NCI-H446 (cell line): Measurements from ENCODE around the gene CDH6.

Experiments used
- DNase-seq, 2 experiments: peaks; one replicate each; lab custom pipeline; 2025; lab: John Stamatoyannopoulos, UW

The CDH6 gene

DNA sequence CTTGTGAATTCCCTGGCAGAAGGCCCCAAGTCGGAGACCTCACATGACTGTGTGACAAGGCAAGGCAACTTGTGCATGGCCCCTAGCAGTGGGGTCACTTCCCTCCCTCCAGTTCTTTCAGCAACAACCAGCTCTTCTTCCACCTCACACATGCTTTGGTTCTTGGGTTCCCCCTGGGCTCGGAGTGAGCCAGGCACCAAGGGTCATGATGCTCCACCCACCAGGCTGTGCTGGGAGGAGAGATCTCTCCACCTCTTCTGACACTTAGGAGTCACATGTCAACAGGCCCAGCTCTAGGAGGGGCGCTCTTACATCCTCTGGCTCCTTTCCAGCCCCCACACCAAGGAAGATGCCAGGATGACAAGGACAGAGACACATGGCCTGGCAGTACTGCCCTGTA is 56.7 kb downstream of the CDH6 start:
- DNase-seq = no peak

- no peak for DNase-seq
Observed at GRCh38 chr5:31251032-31251431, 57.5 kb downstream of the CDH6 start.

GRCh38 chr5:31255041-31255440 is 61.6 kb downstream of the CDH6 start:
- DNase-seq = no peak

GRCh38 chr5:31268256-31268655 is 74.8 kb downstream of the CDH6 start:
- DNase-seq = no peak

DNA sequence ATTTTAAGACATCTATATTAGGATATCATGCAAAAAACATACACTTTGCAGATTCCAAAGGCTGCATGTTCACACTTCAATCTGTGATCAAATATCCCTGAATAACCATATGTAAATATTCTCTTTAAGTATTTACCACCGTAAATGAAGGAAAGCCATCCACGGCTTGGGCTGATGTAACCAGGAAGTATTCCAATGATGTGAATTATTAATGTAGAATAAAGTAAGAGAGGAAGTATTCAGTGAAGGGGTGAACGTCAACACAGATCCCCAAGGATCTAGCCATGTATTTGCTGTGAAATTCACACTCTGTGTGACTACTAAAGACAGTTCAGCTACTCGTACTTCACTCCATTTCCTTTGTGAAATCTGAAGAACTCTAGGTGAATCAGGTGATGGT is 75.2 kb downstream of the CDH6 start:
- no peak for DNase-seq

GRCh38 chr5:31269259-31269658 is 75.8 kb downstream of the CDH6 start:
- no peak for DNase-seq

- peak in 1 of 2 experiments; percentile 29 for DNase-seq
Observed at GRCh38 chr5:31270396-31270795, 76.9 kb downstream of the CDH6 start.

DNA sequence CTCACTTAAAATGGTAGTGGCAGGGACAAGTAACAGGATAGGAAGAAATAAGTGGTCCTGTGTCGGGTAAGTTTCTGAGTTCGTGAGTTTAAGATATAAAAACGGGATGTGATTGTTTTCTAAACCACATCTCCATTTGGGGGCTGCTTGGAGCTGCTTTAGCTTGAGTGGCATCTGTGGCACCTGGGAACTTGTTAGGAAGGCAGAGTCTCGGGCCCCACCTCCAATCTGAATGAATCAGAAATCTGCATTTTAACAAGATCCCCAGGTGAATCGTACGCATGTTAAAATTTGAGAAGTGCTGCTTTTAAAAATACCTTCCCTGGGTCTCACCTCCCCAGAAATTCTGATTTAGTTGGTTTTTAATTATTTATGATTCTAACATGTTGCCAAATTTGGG is 78.1 kb downstream of the CDH6 start:
- DNase-seq = no peak

DNA sequence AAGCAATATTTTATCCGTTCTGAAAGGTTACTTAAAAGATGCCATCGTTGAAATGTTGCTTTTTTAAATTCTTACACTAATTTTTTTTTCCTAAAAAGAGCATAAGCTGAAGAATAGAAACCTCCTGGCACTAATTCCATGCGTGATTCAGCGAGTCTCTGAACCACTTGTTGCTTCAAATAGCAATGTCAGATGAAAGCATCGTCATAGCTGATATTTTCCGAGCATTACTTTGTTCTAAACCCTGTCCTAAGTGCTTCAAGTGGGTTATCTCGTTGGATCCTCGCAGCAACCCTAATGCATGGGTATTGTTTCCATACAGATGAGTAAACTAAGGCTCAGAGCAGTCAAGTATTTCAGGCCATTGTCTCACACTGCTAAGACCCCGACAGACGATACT is 79.7 kb downstream of the CDH6 start:
- no peak for DNase-seq

- no peak for DNase-seq
Observed at GRCh38 chr5:31273631-31274378, 80.3 kb downstream of the CDH6 start.

DNA sequence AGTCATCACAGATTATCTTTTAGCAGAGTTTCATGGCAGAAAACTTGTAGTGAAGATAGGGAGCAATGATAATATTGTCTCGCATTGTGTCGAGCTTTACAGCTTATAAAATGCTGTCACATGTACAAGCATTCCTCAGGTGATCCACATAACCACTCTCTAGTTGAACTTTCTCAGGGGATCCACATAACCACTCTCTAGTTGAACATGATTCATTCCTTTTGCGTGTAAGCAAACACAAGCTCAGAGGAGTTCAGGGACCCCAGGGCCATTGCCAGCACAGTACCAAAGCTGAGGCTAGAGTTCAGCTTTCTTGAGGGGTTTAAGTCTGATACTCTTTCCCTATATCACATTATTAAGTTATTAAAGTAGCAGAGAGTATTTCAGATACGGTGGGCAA is 86.7 kb downstream of the CDH6 start:
- no peak for DNase-seq

DNA sequence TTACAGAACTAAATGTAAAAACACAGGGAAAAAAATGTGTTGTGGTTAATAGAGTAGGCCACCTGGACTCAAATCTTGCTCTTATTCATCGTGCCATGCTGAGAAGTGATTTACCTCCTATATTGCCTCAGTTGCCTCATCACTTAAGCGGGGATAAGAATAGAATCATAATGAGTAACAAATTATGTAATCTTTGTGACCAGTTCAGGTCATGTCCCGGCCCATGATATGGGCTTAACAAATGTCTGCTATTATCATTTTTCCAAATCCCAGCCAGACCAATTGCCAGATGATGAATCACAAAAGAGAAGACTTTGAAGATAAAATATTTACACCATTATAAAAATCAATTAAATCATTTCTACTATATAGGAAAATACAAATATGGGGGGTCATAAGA is 89.8 kb downstream of the CDH6 start:
- no peak for DNase-seq

DNA sequence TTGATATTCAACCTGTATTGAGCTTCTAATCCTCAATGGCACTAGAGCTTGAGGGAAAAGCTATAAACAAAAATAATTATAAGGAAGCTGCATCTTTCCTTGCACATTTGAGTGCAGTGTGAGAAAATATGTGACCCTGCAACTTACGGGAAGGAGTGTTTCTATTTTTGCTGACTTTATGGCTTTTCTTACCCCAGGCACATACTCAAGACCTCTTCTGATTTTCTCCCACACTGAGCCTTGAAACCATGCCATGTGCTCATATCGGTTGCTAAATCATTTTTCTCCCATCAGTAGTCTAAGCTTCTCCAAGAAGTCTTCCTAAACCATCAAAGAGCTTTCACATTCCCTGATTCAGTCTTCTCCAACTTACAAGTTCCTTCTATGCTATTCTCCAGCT is 91.5 kb downstream of the CDH6 start:
- DNase-seq = no peak

DNA sequence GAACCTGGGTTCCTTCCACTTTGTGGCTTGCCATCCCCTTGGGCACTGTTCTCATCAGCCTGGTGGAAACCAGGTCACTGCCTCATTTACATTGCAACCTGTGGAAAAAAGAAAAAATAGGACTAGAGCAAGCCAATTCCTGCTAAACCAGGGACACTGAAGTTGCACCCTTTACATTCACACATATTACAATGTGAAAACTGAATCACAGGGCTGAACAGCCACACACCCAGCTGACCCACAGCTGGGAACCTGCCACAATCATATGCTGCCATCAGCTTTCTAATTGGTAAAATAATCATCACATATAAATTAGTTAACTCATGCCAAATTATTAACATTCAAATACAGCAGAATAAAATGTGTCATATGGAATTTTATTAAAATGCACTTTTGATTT is 94.5 kb downstream of the CDH6 start:
- DNase-seq = no peak

- no peak for DNase-seq
Observed at GRCh38 chr5:31289429-31289828, 95.9 kb downstream of the CDH6 start.

DNA sequence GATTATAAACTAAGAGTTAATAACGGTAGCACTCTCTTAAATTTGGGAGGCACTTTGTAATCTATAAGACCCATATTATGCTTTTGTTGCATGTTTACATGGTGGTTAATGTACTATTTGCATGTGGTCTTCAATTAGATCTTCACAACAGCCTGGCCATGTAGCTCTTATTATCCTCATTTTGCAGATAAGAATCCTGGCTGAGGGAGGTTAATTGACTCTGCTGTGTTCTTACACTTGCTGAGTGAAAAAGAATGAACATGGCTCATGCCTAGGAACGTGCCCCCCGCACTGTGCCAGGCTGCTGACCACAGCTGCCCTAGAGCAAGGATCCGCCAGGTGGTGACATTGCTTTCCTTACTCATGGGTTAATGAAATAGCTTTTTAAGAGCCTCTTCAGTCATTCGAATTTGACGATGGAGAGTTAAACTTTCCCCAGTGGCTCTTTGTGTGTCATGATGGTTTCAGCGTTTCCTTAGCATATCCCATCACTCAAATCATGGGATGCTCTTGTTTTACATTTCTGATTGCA is 97.9 kb downstream of the CDH6 start:
- DNase-seq = no peak

DNA sequence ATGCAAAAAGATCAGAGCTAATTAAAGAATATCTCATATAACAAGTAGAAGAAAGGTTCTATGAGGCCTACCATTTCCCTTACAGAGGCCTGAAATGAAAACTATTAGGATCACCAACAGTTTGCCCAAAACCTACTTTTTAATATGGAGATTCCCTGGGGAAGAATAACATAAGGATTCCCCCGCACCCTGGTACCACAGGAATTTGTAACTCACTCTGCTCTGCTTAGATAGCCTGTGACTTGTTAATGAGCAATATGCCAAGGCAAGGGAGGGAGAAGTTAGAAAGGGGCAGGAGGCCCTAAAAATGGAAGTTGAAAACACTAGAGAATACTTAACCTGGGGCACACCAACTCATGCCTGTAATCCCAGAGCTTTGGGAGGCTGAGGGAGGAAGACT is 107.0 kb downstream of the CDH6 start:
- no peak for DNase-seq

- DNase-seq = no peak
Observed at GRCh38 chr5:31301833-31302232, 108.3 kb downstream of the CDH6 start.

- no peak for DNase-seq
Observed at GRCh38 chr5:31303688-31304087, 110.2 kb downstream of the CDH6 start.

GRCh38 chr5:31317665-31318064 is 124.2 kb downstream of the CDH6 start:
- no peak for DNase-seq

DNA sequence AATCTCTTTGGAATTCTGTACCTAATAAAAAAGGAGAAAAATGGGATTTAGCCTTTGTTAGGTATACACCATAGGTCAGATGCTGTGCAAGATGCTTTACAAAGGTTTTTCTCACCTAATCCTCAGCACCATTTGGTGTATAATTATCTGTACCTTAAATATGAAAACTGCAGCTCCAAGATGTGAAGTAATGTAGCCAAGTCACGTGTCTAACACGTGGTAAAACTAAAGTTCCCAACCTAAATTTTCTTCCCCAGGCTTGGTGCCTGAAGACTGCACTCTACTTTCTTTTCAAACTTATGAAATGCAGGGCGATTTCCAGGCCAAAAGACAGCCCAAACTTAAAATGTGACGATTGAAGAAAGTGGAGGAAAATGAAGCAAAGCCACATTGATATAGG is 125.8 kb downstream of the CDH6 start:
- DNase-seq = no peak

- no peak for DNase-seq
Observed at GRCh38 chr5:31322946-31323345, 129.5 kb downstream of the CDH6 start.

DNA sequence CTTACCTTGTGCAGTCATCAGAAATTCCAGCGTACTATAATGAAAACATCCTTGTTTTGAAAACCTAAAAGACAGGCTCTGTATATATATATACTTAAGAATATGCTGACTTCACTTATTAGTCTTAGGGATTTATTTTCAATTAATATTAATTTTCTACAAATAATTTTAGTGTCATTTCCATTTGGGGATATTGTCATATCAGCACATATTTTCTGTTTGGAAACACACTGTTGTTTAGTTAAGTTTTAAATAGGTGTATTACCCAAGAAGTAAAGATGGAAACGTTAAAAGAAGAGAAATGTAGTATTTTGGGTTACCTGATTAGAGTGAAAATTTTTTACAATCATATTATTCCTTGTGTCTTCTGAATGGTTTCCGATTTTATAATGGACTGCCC is 131.4 kb downstream of the CDH6 start:
- no peak for DNase-seq

DNA sequence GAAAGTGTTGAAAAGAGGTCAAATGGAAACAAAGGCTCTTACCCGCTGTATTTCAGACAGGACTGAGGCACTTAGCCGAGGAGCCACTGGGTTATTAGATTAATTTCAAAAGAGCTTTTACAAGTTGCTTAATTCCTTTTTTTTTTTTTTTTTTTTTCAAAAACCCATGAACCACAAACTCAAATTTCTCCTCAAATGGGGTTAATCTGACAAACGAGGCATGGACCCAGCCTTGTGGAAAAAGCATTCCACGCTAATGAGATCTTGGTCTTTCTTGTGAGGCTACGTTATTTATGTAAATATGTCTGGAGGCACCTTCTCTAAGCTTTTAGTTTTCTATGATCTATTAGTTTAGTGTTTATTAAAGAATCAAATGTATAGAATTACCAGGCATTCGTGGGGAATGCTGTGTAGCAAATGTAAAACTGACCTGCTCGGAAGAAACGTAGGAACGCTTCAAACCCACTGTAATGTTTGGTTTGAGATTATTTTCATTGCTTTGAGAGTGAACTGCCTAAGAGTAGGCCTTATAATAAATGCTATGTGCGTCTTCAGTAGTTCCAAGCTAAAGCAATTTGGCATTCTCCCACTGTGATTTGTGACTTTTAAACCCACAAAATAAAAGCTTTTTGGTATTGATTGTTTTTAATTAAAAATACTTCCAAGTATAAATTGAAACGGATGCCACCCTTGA is 134.7 kb downstream of the CDH6 start:
- no peak for DNase-seq
